IMR-90 (cell line): ENCODE results near the gene SPEF2. TPM values are rescaled to one million over a fixed set of nuclear protein-coding genes. Genes with fewer than 3 reads are reported as not detected.

Experiments
- ATAC-seq: fragments of 200-7000 bp; cut with Tn5 transposase; 2 replicates; pipeline ENCODE4 v1.9.1; 2020; ENCODE audit warnings: low read depth, mild to moderate bottlenecking, moderate library complexity
- BruUV-seq: library from RNA; stranded (reverse); fragments of 400-500 nt; replicated peaks from 2 replicates; lab custom pipeline; 2021; lab: Mats Ljungman, UMichigan
- CTCF ChIA-PET: fragments of 300-600 bp; formaldehyde crosslinking; extraction: SDS; loops from one replicate; lab custom pipeline; 2021; ENCODE audit warnings: antibody characterized with exemption; lab: Yijun Ruan, JAX
- POLR2A ChIA-PET: fragments of 300-600 bp; sonication (Branson Sonifier 250); formaldehyde crosslinking; loops from one replicate; lab custom pipeline; 2022; ENCODE audit warnings: antibody characterized with exemption; ENCODE audit not compliant: unreplicated experiment; lab: Charles Lee
- DNase-seq: peaks from one replicate; pipeline ENCODE4 v3.0.0; 2013
- H2AFZ ChIP-seq: replicated peaks from 2 replicates; pipeline ENCODE3; 2013; ENCODE audit warnings: low read length, mild to moderate bottlenecking; ENCODE audit not compliant: poor library complexity
- H2AK5ac ChIP-seq: 2 replicates; pipeline ENCODE4 v1.6.1; 2013; ENCODE audit warnings: low read depth, low read length, inconsistent platforms
- H2AK9ac ChIP-seq: replicated peaks from 2 replicates; pipeline ENCODE3; 2013; ENCODE audit warnings: mild to moderate bottlenecking, low read depth, low read length, moderate library complexity; ENCODE audit not compliant: poor library complexity
- H2BK120ac ChIP-seq: 2 replicates; pipeline ENCODE4 v1.6.1; 2013; ENCODE audit warnings: low read depth, low read length, inconsistent platforms
- H2BK15ac ChIP-seq: 3 replicates; pipeline ENCODE4 v1.6.1; 2013; ENCODE audit warnings: low read depth, low read length, inconsistent platforms
- H2BK20ac ChIP-seq: 2 replicates; pipeline ENCODE4 v1.6.1; 2013; ENCODE audit warnings: low read depth, mild to moderate bottlenecking, inconsistent platforms, low read length, moderate library complexity
- H2BK5ac ChIP-seq: 2 replicates; pipeline ENCODE4 v1.6.1; 2013; ENCODE audit warnings: mild to moderate bottlenecking, low read depth, low read length, inconsistent platforms; ENCODE audit not compliant: poor library complexity, severe bottlenecking
- H3K14ac ChIP-seq: replicated peaks from 2 replicates; pipeline ENCODE4 v1.6.1; 2013; ENCODE audit warnings: low read depth, low read length, inconsistent platforms
- H3K18ac ChIP-seq: 2 replicates; pipeline ENCODE4 v1.6.1; 2013; ENCODE audit warnings: low read depth, low read length, control low read depth
- H3K23ac ChIP-seq: 2 replicates; pipeline ENCODE4 v1.6.1; 2013; ENCODE audit warnings: low read depth, low read length, inconsistent platforms
- H3K27ac ChIP-seq: 2 replicates; pipeline ENCODE4 v1.5.1; 2013; ENCODE audit warnings: mild to moderate bottlenecking, control low read depth, low read length; ENCODE audit not compliant: insufficient read depth
- H3K27me3 ChIP-seq: 2 replicates; pipeline ENCODE4 v1.6.1; 2013; ENCODE audit warnings: low read length; ENCODE audit not compliant: control insufficient read depth, insufficient read depth
- H3K36me3 ChIP-seq: 2 replicates; pipeline ENCODE4 v1.6.1; 2013; ENCODE audit warnings: low read length, mixed read lengths; ENCODE audit not compliant: control insufficient read depth, insufficient read depth
- H3K4ac ChIP-seq: 2 replicates; pipeline ENCODE4 v1.6.1; 2013; ENCODE audit warnings: low read depth, low read length, inconsistent platforms
- H3K4me1 ChIP-seq: 2 replicates; pipeline ENCODE4 v1.6.1; 2013; ENCODE audit warnings: low read length, mixed read lengths; ENCODE audit not compliant: control insufficient read depth, insufficient read depth
- H3K4me2 ChIP-seq: 2 replicates; pipeline ENCODE4 v1.6.1; 2013; ENCODE audit warnings: low read depth, mild to moderate bottlenecking, control low read depth, low read length, moderate library complexity
- H3K4me3 ChIP-seq: 2 replicates; pipeline ENCODE4 v1.5.1; 2013; ENCODE audit warnings: low read depth, mild to moderate bottlenecking, control low read depth, low read length, moderate library complexity; ENCODE audit not compliant: insufficient read depth
- H3K56ac ChIP-seq: 2 replicates; pipeline ENCODE4 v1.6.1; 2013; ENCODE audit warnings: low read length, inconsistent platforms; ENCODE audit not compliant: insufficient read depth; ENCODE audit errors: extremely low read depth
- H3K79me1 ChIP-seq, 2 experiments: 2 replicates each; pipeline ENCODE4 v1.6.1; 2013; ENCODE audit warnings: low read length in 2 of 2, inconsistent platforms in 1 of 2, low read depth in 1 of 2
- H3K9ac ChIP-seq: 2 replicates; pipeline ENCODE4 v1.6.1; 2013; ENCODE audit warnings: low read depth, low read length, control low read depth
- H3K9me1 ChIP-seq: 2 replicates; pipeline ENCODE4 v1.6.1; 2013; ENCODE audit warnings: low read length, inconsistent platforms; ENCODE audit not compliant: insufficient read depth
- H3K9me3 ChIP-seq: 2 replicates; pipeline ENCODE4 v1.6.1; 2013; ENCODE audit warnings: low read length; ENCODE audit not compliant: control insufficient read depth, insufficient read depth
- H4K20me1 ChIP-seq: 2 replicates; pipeline ENCODE4 v1.6.1; 2013; ENCODE audit warnings: low read length, inconsistent platforms; ENCODE audit not compliant: insufficient read depth
- H4K5ac ChIP-seq: 2 replicates; pipeline ENCODE4 v1.6.1; 2013; ENCODE audit warnings: mild to moderate bottlenecking, low read depth, low read length, control low read depth
- H4K8ac ChIP-seq, 2 experiments: 2 replicates each; pipeline ENCODE4 v1.6.1; 2013; ENCODE audit warnings: low read depth in 2 of 2, low read length in 2 of 2, control low read depth in 1 of 2, inconsistent platforms in 1 of 2
- H4K91ac ChIP-seq: 2 replicates; pipeline ENCODE4 v1.6.1; 2013; ENCODE audit warnings: low read depth, low read length, inconsistent platforms; ENCODE audit not compliant: insufficient read depth
- BHLHE40 ChIP-seq: fragments of 150-350 bp; IDR thresholded peaks from 2 replicates; pipeline ENCODE4 v1.6.1; 2016; ENCODE audit warnings: mild to moderate bottlenecking, low read depth, low read length
- CEBPB ChIP-seq: IDR thresholded peaks from 2 replicates; pipeline ENCODE4 v1.6.1; 2012; ENCODE audit warnings: low read depth, low read length, improper control_type of control experiment
- CHD1 ChIP-seq: IDR thresholded peaks from 2 replicates; pipeline ENCODE4 v1.6.1; 2012; ENCODE audit warnings: low read depth, low read length, improper control_type of control experiment
- FOS ChIP-seq: fragments of 150-350 bp; IDR thresholded peaks from 2 replicates; pipeline ENCODE4 v1.6.1; 2016; ENCODE audit warnings: low read depth, low read length
- MAFK ChIP-seq: IDR thresholded peaks from 2 replicates; pipeline ENCODE4 v1.6.1; 2012; ENCODE audit warnings: low read depth, low read length, improper control_type of control experiment
- MAZ ChIP-seq: IDR thresholded peaks from 2 replicates; pipeline ENCODE4 v1.6.1; 2012; ENCODE audit warnings: low read depth, mild to moderate bottlenecking, low read length, improper control_type of control experiment, moderate library complexity, borderline replicate concordance
- MXI1 ChIP-seq: IDR thresholded peaks from 2 replicates; pipeline ENCODE4 v1.6.1; 2012; ENCODE audit warnings: low read depth, mild to moderate bottlenecking, low read length, moderate library complexity, borderline replicate concordance
- NFE2L2 ChIP-seq: fragments of 150-350 bp; IDR thresholded peaks from 2 replicates; pipeline ENCODE4 v1.6.1; 2016; ENCODE audit warnings: low read depth, mild to moderate bottlenecking, low read length
- POLR2A ChIP-seq: IDR thresholded peaks from 2 replicates; pipeline ENCODE4 v1.6.1; 2012; ENCODE audit warnings: mild to moderate bottlenecking, low read depth, low read length
- RAD21 ChIP-seq: IDR thresholded peaks from 2 replicates; pipeline ENCODE4 v1.6.1; 2012; ENCODE audit warnings: low read length, improper control_type of control experiment
- RCOR1 ChIP-seq: IDR thresholded peaks from 2 replicates; pipeline ENCODE4 v1.6.1; 2012; ENCODE audit warnings: mild to moderate bottlenecking, low read length, improper control_type of control experiment; ENCODE audit not compliant: insufficient replicate concordance
- RFX5 ChIP-seq: IDR thresholded peaks from 2 replicates; pipeline ENCODE4 v1.8.0; 2012; ENCODE audit warnings: low read depth, mild to moderate bottlenecking, low read length, moderate library complexity
- SMC3 ChIP-seq: fragments of 150-350 bp; IDR thresholded peaks from 2 replicates; pipeline ENCODE4 v1.6.1; 2016; ENCODE audit warnings: low read depth, mild to moderate bottlenecking, antibody characterized with exemption, low read length, moderate library complexity
- WGBS, 2 experiments: methylation state at CpG; one replicate each; pipeline versions ENCODE4 v1.1.5 to v1.1.7; 2013; ENCODE audit warnings: missing lambda C conversion rate in 2 of 2; ENCODE audit not compliant: insufficient read length in 1 of 2; ENCODE audit errors: extremely low coverage in 2 of 2; 5-methylcytosine and 5-hydroxymethylcytosine counted together
- dilution Hi-C: fragments of 300-500 bp; cut with HindIII; formaldehyde crosslinking; loops from one replicate; pipeline ENCODE4 v1.14.3; 2018; ENCODE audit warnings: low sequenced_read_pairs; ENCODE audit not compliant: unreplicated experiment
- in situ Hi-C: fragments of 300-500 bp; cut with MboI; formaldehyde crosslinking; loops from 3 replicates; pipeline ENCODE4 v1.14.3; 2019; ENCODE audit warnings: low sequenced_read_pairs, inconsistent platforms, mixed read lengths
- intact Hi-C: fragments of 100-400 bp; cut with micrococcal nuclease; formaldehyde crosslinking; loops from 2 replicates; pipeline ENCODE4 v1.10.0; 2022
- polyA plus RNA-seq, 3 experiments: library from polyadenylated mRNA; depleted of rRNA; stranded (reverse); fragments of >200 nt; gene quantifications; 2 replicates each; pipeline ENCODE4 v1.2.3, GENCODE V29; 2012; ENCODE audit warnings: low replicate concordance in 1 of 3
- total RNA-seq: library from RNA; depleted of rRNA; stranded (reverse); fragments of >200 nt; gene quantifications from 2 replicates; pipeline ENCODE4 v1.2.3, GENCODE V29; 2012
- TF ChIP-seq, protein P1 (sequence below): fragments of 150-350 bp; IDR thresholded peaks from 2 replicates; pipeline ENCODE4 v1.6.1; 2016; ENCODE audit warnings: low read depth, mild to moderate bottlenecking, low read length, moderate library complexity, borderline replicate concordance
- TF ChIP-seq, protein P2 (sequence below): fragments of 150-350 bp; IDR thresholded peaks from 2 replicates; pipeline ENCODE4 v1.6.1; 2017; ENCODE audit warnings: mild to moderate bottlenecking, antibody characterized with exemption, low read length, low read depth
- TF ChIP-seq, protein P3 (sequence below): conservative IDR thresholded peaks from 2 replicates; pipeline ENCODE4 v1.5.1; 2012; ENCODE audit warnings: mild to moderate bottlenecking, low read depth, low read length, improper control_type of control experiment

Gene SPEF2
- total and polyA plus RNA-seq, 2 of the 4 experiments (the other 2 are of a cell fraction) = 1.7 to 2.3 TPM

DNA sequence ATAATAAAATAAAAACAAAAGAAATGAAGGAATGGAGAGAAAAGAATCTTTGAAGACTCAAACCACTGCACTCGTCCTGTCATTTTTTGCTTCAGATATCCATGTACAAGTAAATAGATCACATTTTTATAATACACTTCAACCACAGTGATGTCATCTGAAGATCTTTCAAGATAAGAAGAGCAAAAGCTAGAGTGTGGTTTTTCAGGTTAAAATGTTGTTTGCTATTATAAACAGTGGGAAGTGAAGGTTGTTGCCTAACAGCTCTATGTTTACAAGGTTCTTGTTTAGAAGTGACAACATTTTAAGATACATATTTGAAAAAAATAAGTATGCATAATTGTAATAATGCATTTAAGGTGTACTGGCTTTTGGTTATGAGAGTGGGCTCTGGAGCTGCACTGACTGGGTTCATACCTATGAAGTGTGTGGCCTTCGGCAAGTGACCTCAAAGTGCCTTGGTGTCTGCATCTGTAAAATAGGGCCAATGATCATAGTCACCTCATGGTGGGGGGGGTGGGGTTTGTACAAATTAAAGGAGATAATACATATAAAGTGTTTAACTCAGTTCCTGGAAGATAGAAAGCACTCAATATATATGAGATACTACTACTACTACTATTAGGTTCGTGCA lies 193.6 kb downstream of the SPEF2 start:
- Histone ChIP-seq H4K8ac (no peak overlapping the region), H3K14ac (no peak overlapping the region), H3K4me2 (no peak overlapping the region), H2BK120ac (no peak overlapping the region), H2BK20ac (no peak overlapping the region), H3K79me1 (no peaks in the 10 kb centered on the region), H3K4me3 (no peak overlapping the region), H2BK15ac (no peak overlapping the region), H3K4me1 (peaks cover 3% of the 10 kb centered on the region), H2AFZ (no peak overlapping the region), H4K91ac (no peak overlapping the region), H3K56ac (no peak overlapping the region), H2AK5ac (no peak overlapping the region), H2BK5ac (no peak overlapping the region), H4K20me1 (no peaks in the 10 kb centered on the region), H3K9me3 (no peaks in the 10 kb centered on the region), H3K23ac (no peak overlapping the region), H4K5ac (no peak overlapping the region), H3K4ac (no peak overlapping the region), H3K27me3 (no peaks in the 10 kb centered on the region), H2AK9ac (no peak overlapping the region), H3K36me3 (no peaks in the 10 kb centered on the region), H3K9ac (no peak overlapping the region), H3K27ac (no peak overlapping the region), H3K18ac (no peak overlapping the region), H3K9me1 (no peaks in the 10 kb centered on the region)
- intact Hi-C loops = no loop called here
- ChIA-PET CTCF (no interaction called here), POLR2A (no interaction called here)
- peak; percentile 37; the same call in 1 of the 2 replicates for ATAC-seq
- in situ Hi-C loops = no loop called here
- WGBS, 2 experiments = 100% methylated on average over 1 of the region's 3 CpGs; no CpG with 5 or more reads in 1 of the 2 experiments
- TF ChIP-seq NFE2L2 = no peak
- TF ChIP-seq, protein P1, sequence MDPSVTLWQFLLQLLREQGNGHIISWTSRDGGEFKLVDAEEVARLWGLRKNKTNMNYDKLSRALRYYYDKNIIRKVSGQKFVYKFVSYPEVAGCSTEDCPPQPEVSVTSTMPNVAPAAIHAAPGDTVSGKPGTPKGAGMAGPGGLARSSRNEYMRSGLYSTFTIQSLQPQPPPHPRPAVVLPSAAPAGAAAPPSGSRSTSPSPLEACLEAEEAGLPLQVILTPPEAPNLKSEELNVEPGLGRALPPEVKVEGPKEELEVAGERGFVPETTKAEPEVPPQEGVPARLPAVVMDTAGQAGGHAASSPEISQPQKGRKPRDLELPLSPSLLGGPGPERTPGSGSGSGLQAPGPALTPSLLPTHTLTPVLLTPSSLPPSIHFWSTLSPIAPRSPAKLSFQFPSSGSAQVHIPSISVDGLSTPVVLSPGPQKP = no peak
- TF ChIP-seq MXI1 = no peak
- no peak for TF ChIP-seq POLR2A
- TF ChIP-seq CHD1 = no peak
- no peak for TF ChIP-seq RCOR1
- TF ChIP-seq, protein P2, sequence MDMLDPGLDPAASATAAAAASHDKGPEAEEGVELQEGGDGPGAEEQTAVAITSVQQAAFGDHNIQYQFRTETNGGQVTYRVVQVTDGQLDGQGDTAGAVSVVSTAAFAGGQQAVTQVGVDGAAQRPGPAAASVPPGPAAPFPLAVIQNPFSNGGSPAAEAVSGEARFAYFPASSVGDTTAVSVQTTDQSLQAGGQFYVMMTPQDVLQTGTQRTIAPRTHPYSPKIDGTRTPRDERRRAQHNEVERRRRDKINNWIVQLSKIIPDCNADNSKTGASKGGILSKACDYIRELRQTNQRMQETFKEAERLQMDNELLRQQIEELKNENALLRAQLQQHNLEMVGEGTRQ = no peak
- TF ChIP-seq BHLHE40 = no peak
- TF ChIP-seq SMC3 = no peak
- no peak for TF ChIP-seq MAZ
- TF ChIP-seq, protein P3, sequence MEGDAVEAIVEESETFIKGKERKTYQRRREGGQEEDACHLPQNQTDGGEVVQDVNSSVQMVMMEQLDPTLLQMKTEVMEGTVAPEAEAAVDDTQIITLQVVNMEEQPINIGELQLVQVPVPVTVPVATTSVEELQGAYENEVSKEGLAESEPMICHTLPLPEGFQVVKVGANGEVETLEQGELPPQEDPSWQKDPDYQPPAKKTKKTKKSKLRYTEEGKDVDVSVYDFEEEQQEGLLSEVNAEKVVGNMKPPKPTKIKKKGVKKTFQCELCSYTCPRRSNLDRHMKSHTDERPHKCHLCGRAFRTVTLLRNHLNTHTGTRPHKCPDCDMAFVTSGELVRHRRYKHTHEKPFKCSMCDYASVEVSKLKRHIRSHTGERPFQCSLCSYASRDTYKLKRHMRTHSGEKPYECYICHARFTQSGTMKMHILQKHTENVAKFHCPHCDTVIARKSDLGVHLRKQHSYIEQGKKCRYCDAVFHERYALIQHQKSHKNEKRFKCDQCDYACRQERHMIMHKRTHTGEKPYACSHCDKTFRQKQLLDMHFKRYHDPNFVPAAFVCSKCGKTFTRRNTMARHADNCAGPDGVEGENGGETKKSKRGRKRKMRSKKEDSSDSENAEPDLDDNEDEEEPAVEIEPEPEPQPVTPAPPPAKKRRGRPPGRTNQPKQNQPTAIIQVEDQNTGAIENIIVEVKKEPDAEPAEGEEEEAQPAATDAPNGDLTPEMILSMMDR = no peak
- no peak for TF ChIP-seq FOS
- no peak for TF ChIP-seq CEBPB
- no peak for TF ChIP-seq RAD21
- no peak for TF ChIP-seq RFX5
- TF ChIP-seq MAFK = no peak
- DNase-seq = peak; percentile 47
- BruUV-seq = no TSS peak
- dilution Hi-C loops = no loop called here
